ENCODE measurements around the gene MGAT4A. TPM values are rescaled to one million over a fixed set of nuclear protein-coding genes. Genes with fewer than 3 reads are reported as not detected.

The MGAT4A gene
- total and polyA plus RNA-seq, 3 donors from 2014 or later = 12.1 to 13.9 (median 13.8) TPM

DNA sequence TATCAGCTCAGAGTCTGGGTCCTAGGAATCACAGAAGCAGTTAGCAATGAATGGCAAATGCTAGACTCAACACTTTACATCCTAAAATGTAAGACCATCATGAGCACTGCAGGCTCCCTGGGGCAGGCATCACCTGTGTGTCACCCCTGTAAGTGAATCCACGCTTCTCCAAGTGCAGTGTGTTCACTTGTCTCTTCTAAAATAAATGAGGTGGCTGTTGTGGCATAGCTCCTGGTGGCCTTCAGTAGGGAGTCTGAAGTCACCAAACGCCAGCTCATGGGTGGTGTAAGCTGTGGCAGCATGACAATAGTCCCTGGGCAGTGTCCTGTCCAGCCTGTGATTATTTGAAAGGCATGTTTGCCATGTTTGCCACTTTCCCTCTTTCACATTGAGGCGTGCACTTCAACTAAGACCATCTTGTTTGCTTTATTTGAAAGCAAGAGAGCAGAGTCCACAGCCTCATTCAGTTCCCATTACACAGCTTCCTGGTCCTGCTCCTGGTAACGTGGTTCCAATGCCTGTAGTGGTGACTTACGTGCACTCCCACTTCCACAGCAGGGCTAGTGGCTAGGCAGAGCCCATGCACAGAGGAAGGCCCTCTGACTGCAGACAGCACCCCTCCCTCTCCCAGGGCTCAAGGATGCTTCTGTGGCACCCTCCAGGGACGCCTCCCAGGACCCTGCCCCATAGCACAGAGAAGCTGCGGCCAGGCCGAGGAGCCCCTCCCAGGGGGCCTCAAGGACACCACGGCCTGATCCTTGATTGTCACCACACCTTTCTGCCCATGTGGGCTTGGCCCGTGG lies 146.9 kb downstream of the MGAT4A start:
- intact Hi-C loops (cut with DNase I; ENCODE audit: low total_unique reads) = no loop called here
- no peaks in the 10 kb centered on the region for H3K9me3 ChIP-seq
- no peak for DNase-seq
- WGBS, 2 donors = 78 to 86% methylated on average over 8 to 10 of the region's 10 CpGs
- H3K27me3 ChIP-seq = no peaks in the 10 kb centered on the region
- TF ChIP-seq, protein P1, sequence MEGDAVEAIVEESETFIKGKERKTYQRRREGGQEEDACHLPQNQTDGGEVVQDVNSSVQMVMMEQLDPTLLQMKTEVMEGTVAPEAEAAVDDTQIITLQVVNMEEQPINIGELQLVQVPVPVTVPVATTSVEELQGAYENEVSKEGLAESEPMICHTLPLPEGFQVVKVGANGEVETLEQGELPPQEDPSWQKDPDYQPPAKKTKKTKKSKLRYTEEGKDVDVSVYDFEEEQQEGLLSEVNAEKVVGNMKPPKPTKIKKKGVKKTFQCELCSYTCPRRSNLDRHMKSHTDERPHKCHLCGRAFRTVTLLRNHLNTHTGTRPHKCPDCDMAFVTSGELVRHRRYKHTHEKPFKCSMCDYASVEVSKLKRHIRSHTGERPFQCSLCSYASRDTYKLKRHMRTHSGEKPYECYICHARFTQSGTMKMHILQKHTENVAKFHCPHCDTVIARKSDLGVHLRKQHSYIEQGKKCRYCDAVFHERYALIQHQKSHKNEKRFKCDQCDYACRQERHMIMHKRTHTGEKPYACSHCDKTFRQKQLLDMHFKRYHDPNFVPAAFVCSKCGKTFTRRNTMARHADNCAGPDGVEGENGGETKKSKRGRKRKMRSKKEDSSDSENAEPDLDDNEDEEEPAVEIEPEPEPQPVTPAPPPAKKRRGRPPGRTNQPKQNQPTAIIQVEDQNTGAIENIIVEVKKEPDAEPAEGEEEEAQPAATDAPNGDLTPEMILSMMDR (IDR thresholded peaks at IDR 0.05) = no peak
- no peak for TF ChIP-seq POLR2A (IDR thresholded peaks at IDR 0.05)
- H3K4me1 ChIP-seq = no peaks in the 10 kb centered on the region
- H3K36me3 ChIP-seq (ENCODE audit: low read depth, missing control alignments) = no peaks in the 10 kb centered on the region
- H3K4me3 ChIP-seq = no peak overlapping the region
- no peak overlapping the region for H3K27ac ChIP-seq

DNA sequence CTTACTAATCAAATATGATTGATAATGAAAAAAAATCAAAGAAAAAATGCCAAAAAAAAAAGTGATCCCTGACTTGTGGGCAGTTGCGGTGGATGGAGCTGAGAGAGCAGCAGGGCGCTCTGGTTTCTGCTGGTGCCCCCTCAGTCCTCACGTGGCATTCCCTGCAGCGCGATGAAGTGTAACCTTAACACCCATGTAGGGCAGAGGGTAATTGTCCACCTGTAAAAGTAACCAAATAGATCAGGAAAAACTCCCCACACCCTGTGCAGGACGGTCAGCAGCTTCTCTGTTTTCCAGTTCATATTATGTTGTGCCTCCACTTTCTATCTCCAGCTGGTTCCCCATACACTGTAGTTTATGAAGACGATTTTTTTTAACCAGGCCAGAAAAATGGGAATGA lies 147.7 kb downstream of the MGAT4A start:
- WGBS, 2 donors = 93 to 95% methylated on average over 7 of the region's 7 CpGs
- intact Hi-C loops (cut with DNase I; ENCODE audit: low total_unique reads) = no loop called here
- DNase-seq = no peak
- no peaks in the 10 kb centered on the region for H3K4me1 ChIP-seq
- no peak overlapping the region for H3K27ac ChIP-seq
- H3K4me3 ChIP-seq = no peak overlapping the region
- H3K36me3 ChIP-seq (ENCODE audit: low read depth, missing control alignments) = no peaks in the 10 kb centered on the region
- H3K9me3 ChIP-seq = no peaks in the 10 kb centered on the region
- no peaks in the 10 kb centered on the region for H3K27me3 ChIP-seq
- TF ChIP-seq, protein P1 (IDR thresholded peaks at IDR 0.05) = no peak
- TF ChIP-seq POLR2A (IDR thresholded peaks at IDR 0.05) = no peak

DNA sequence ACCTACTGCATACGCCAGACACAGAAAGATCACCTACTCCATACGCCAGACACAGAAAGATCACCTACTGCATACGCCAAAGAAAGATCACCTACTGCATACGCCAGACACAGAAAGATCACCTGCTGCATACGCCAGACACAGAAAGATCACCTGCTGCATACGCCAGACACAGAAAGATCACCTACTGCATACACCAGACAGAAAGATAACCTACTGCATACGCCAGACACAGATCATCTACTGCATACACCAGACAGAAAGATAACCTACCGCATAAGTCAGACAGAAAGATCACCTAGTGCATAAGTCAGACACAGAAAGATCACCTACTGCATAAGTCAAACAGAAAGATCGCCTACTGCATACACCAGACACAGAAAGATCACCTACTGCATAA lies 148.4 kb downstream of the MGAT4A start:
- no peaks in the 10 kb centered on the region for H3K9me3 ChIP-seq
- no peaks in the 10 kb centered on the region for H3K36me3 ChIP-seq (ENCODE audit: low read depth, missing control alignments)
- no peaks in the 10 kb centered on the region for H3K27me3 ChIP-seq
- intact Hi-C loops (cut with DNase I; ENCODE audit: low total_unique reads) = no loop called here
- no peak for TF ChIP-seq POLR2A (IDR thresholded peaks at IDR 0.05)
- TF ChIP-seq, protein P1 (IDR thresholded peaks at IDR 0.05) = no peak
- H3K27ac ChIP-seq = no peak overlapping the region
- H3K4me1 ChIP-seq = no peaks in the 10 kb centered on the region
- 88 to 91% methylated on average over 9 of the region's 9 CpGs for WGBS, 2 donors
- DNase-seq = no peak
- no peak overlapping the region for H3K4me3 ChIP-seq

DNA sequence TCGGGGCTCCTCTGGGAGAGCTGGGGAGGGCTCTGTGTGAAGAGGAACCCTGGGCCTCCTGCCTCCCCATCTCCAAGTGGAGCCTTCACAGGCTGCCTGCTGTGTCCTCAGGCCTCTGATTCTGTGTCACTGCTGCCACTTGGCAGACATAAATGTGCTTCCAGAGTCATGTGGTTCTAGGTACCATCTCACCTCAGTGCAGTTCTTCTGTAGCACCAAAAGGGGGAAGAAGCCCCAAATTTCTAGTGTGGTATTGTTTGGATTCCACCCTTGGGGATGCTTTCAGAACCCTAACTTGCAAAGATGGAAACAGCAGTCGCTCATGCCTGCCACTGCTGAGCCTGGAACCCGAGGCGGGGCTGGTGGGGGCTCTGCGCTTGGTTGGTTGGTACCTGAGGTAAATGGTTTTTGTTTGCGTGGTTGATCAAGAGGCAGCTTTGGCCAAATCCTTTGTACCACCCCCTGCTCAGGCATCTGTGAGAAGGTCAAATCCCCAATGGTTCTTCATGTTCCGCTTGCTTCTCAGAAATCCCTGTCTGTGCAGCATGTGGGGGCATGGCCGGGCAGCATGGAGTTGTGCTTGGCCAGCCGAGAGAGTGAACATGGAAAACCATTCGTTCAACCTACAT lies 150.2 kb downstream of the MGAT4A start:
- no peaks in the 10 kb centered on the region for H3K4me1 ChIP-seq
- H3K9me3 ChIP-seq = no peaks in the 10 kb centered on the region
- 89 to 91% methylated on average over 9 to 10 of the region's 10 CpGs for WGBS, 2 donors
- no peaks in the 10 kb centered on the region for H3K36me3 ChIP-seq (ENCODE audit: low read depth, missing control alignments)
- H3K27ac ChIP-seq = no peak overlapping the region
- no peak overlapping the region for H3K4me3 ChIP-seq
- TF ChIP-seq, protein P1 (IDR thresholded peaks at IDR 0.05) = no peak
- TF ChIP-seq POLR2A (IDR thresholded peaks at IDR 0.05) = no peak
- no peaks in the 10 kb centered on the region for H3K27me3 ChIP-seq
- intact Hi-C loops (cut with DNase I; ENCODE audit: low total_unique reads) = no loop called here
- DNase-seq = no peak

All from testis (tissue), 3 donors.